ENCODE data around the gene TRIM58.

TRIM58 gene

GRCh38 chr1:247857069-247857984, at the start of gene TRIM58:
TSS of gene TRIM58 (plus strand) at chr1:247857187. CDS start at chr1:247857247, 60 bp downstream.
- no peak for DNase-seq

GRCh38 chr1:247812637-247813036, 44.4 kb upstream of the TRIM58 start:
- no peak for DNase-seq

GRCh38 chr1:247822060-247822459, 34.9 kb upstream of the TRIM58 start:
- DNase-seq = no peak

- DNase-seq = no peak
Measured at GRCh38 chr1:247824023-247824422, 33.0 kb upstream of the TRIM58 start, which contains the start of gene OR14A16. TSS of gene OR14A16 (minus strand) at chr1:247824119. CDS start at chr1:247815729, 8,390 bp downstream.

GRCh38 chr1:247825362-247825761, 31.6 kb upstream of the TRIM58 start:
- DNase-seq = no peak

GRCh38 chr1:247829656-247830055, 27.3 kb upstream of the TRIM58 start:
- no peak for DNase-seq

GRCh38 chr1:247833601-247834000, 23.4 kb upstream of the TRIM58 start:
- DNase-seq = no peak

- DNase-seq = no peak
Measured at GRCh38 chr1:247840818-247841217, 16.2 kb upstream of the TRIM58 start.

GRCh38 chr1:247841796-247842195, 15.2 kb upstream of the TRIM58 start, which contains the start of gene OR11L1:
TSS of gene OR11L1 (minus strand) at chr1:247841896. CDS start at chr1:247841896, 0 bp downstream.
- DNase-seq = no peak

- no peak for DNase-seq
Measured at GRCh38 chr1:247843411-247843810, 13.6 kb upstream of the TRIM58 start.

GRCh38 chr1:247845011-247845692, 11.8 kb upstream of the TRIM58 start:
- no peak for DNase-seq

GRCh38 chr1:247845693-247846017, 11.3 kb upstream of the TRIM58 start:
- DNase-seq = no peak

GRCh38 chr1:247848346-247848745, 8.6 kb upstream of the TRIM58 start:
- DNase-seq = no peak

GRCh38 chr1:247849616-247850015, 7.4 kb upstream of the TRIM58 start:
- no peak for DNase-seq

GRCh38 chr1:247854899-247855545, 2.0 kb upstream of the TRIM58 start:
- DNase-seq = no peak

GRCh38 chr1:247855911-247856310, 1.1 kb upstream of the TRIM58 start:
- DNase-seq = no peak

GRCh38 chr1:247857985-247858619, 1.1 kb downstream of the TRIM58 start:
- no peak for DNase-seq

GRCh38 chr1:247862756-247863155, 5.8 kb downstream of the TRIM58 start:
- DNase-seq = no peak

- DNase-seq = no peak
Measured at GRCh38 chr1:247864644-247865043, 7.7 kb downstream of the TRIM58 start.

GRCh38 chr1:247865416-247865815, 8.4 kb downstream of the TRIM58 start:
- no peak for DNase-seq

- no peak for DNase-seq
Measured at GRCh38 chr1:247883346-247883745, 26.4 kb downstream of the TRIM58 start.

- no peak for DNase-seq
Measured at GRCh38 chr1:247884797-247885413, 27.9 kb downstream of the TRIM58 start.

Measured in NCI-H446 (cell line).